A549 (cell line): ENCODE data around the gene MAPK6. TPM values are rescaled to one million over a fixed set of nuclear protein-coding genes. Genes with fewer than 3 reads are reported as not detected.

Experiments
- ATAC-seq, 2 experiments: fragments of 200-7000 bp in 1 of 2; fragments of >200 bp in 1 of 2; cut with Nextera tagmentation in 1 of 2; cut with Tn5 transposase in 1 of 2; 3 replicates each; pipeline versions ENCODE4 v1.8.0 to v1.9.1; 2018 to 2020; ENCODE audit warnings: mild to moderate bottlenecking in 1 of 2, moderate library complexity in 1 of 2
- CTCF ChIA-PET: fragments of 300-600 bp; sonication (Branson Sonifier 250); formaldehyde crosslinking; extraction: SDS; loops from one replicate; lab custom pipeline; 2021; ENCODE audit warnings: antibody characterized with exemption, inconsistent platforms; lab: Yijun Ruan, JAX
- POLR2A ChIA-PET: fragments of 350-600 bp; formaldehyde crosslinking; extraction: SDS; loops from one replicate; lab custom pipeline; 2021; ENCODE audit warnings: antibody characterized with exemption, inconsistent platforms; lab: Yijun Ruan, JAX
- DNase-seq, 2 experiments: peaks; one replicate each; pipeline versions ENCODE4 v3.0.0 to v3.0.0-alpha.2; 2011 to 2016; ENCODE audit warnings: low read depth in 1 of 2, low spot score in 1 of 2
- FAIRE-seq: peaks from 2 replicates; lab custom pipeline; 2011; peaks lifted over from hg19 to GRCh38; lab: Jason Lieb, UNC
- H3K27ac ChIP-seq, 2 experiments: fragments of >200 bp; sonication (Bioruptor Twin); formaldehyde crosslinking; 3 replicates each; pipeline ENCODE4 v1.5.1; 2016 to 2017
- H3K4me1 ChIP-seq: fragments of >200 bp; sonication (Bioruptor Twin); formaldehyde crosslinking; 3 replicates; pipeline ENCODE4 v1.6.1; 2016
- H3K4me2 ChIP-seq: fragments of >200 bp; sonication (Bioruptor Twin); formaldehyde crosslinking; 3 replicates; pipeline ENCODE4 v1.6.1; 2016
- H3K4me3 ChIP-seq: fragments of >200 bp; sonication (Bioruptor Twin); formaldehyde crosslinking; 3 replicates; pipeline ENCODE4 v1.5.1; 2016
- H3K9me3 ChIP-seq: fragments of >200 bp; sonication (Bioruptor Twin); formaldehyde crosslinking; 3 replicates; pipeline ENCODE4 v1.6.1; 2016
- BHLHE40 ChIP-seq: IDR thresholded peaks from 2 replicates; pipeline ENCODE4 v1.6.1; 2012; ENCODE audit warnings: low read depth, low read length, inconsistent platforms
- CBX2 ChIP-seq: fragments of 200-600 bp; sonication (generic); IDR thresholded peaks from 2 replicates; pipeline ENCODE4 v1.6.1; 2016; ENCODE audit warnings: low read depth, mild to moderate bottlenecking, borderline replicate concordance
- CHD4 ChIP-seq: fragments of 200-600 bp; sonication (generic); IDR thresholded peaks from 2 replicates; pipeline ENCODE4 v1.6.1; 2016; ENCODE audit warnings: antibody characterized with exemption, mild to moderate bottlenecking, borderline replicate concordance
- EHMT2 ChIP-seq: fragments of 200-600 bp; sonication (generic); IDR thresholded peaks from 2 replicates; pipeline ENCODE4 v1.6.1; 2016; ENCODE audit warnings: antibody characterized with exemption, low read depth, mild to moderate bottlenecking, moderate library complexity
- ELK1 ChIP-seq: fragments of 150-350 bp; IDR thresholded peaks from 2 replicates; pipeline ENCODE4 v1.6.1; 2014; ENCODE audit warnings: low read depth, mild to moderate bottlenecking, low read length
- ESRRA ChIP-seq: fragments of 150-350 bp; IDR thresholded peaks from 2 replicates; pipeline ENCODE4 v1.6.1; 2014; ENCODE audit warnings: mild to moderate bottlenecking, low read length, borderline replicate concordance
- FOSB ChIP-seq: fragments of 250-450 bp; sonication (Bioruptor Pico); IDR thresholded peaks from 2 replicates; pipeline ENCODE4 v1.5.0; 2020; ENCODE audit warnings: mild to moderate bottlenecking, moderate library complexity
- FOSL2 ChIP-seq, 2 experiments: fragments of 450-650 bp in 1 of 2; fragments of >200 bp in 1 of 2; sonication (Bioruptor Twin) in 1 of 2; formaldehyde crosslinking; IDR thresholded peaks; 2 replicates each; pipeline versions ENCODE4 v1.5.0 to v1.6.1; 2016 to 2020; ENCODE audit warnings: mild to moderate bottlenecking in 1 of 2, moderate library complexity in 1 of 2
- HES2 ChIP-seq: fragments of >200 bp; sonication (Bioruptor Twin); formaldehyde crosslinking; IDR thresholded peaks from 2 replicates; pipeline ENCODE4 v1.6.1; 2016
- HEYL ChIP-seq: fragments of 250-450 bp; sonication (Bioruptor Pico); IDR thresholded peaks from 2 replicates; pipeline ENCODE4 v1.8.0; 2021; ENCODE audit warnings: mild to moderate bottlenecking, moderate library complexity
- HMGXB4 ChIP-seq: fragments of 250-450 bp; sonication (Bioruptor Pico); IDR thresholded peaks from 2 replicates; pipeline ENCODE4 v1.5.0; 2021; ENCODE audit warnings: mild to moderate bottlenecking, moderate library complexity, borderline replicate concordance
- HOXB13 ChIP-seq: fragments of 250-450 bp; sonication (Bioruptor Pico); IDR thresholded peaks from 2 replicates; pipeline ENCODE4 v1.5.0; 2020; ENCODE audit warnings: low read depth, mild to moderate bottlenecking, moderate library complexity
- KDM5A ChIP-seq: fragments of 200-600 bp; sonication (generic); IDR thresholded peaks from 2 replicates; pipeline ENCODE4 v1.6.1; 2016; ENCODE audit warnings: antibody characterized with exemption, mild to moderate bottlenecking
- MAFK ChIP-seq: fragments of 450-650 bp; IDR thresholded peaks from 2 replicates; pipeline ENCODE4 v1.6.1; 2014; ENCODE audit not compliant: partially characterized antibody
- NFE2L2 ChIP-seq: fragments of 150-350 bp; conservative IDR thresholded peaks from 2 replicates; pipeline ENCODE4 v1.6.1; 2014; ENCODE audit warnings: low read length
- PHF8 ChIP-seq: fragments of 200-600 bp; sonication (generic); IDR thresholded peaks from 2 replicates; pipeline ENCODE4 v1.6.1; 2016; ENCODE audit warnings: low read depth, mild to moderate bottlenecking, antibody characterized with exemption, moderate library complexity, borderline replicate concordance
- POLR2A ChIP-seq: IDR thresholded peaks from 2 replicates; pipeline ENCODE4 v1.6.1; 2012; ENCODE audit warnings: mild to moderate bottlenecking, low read length
- RAD21 ChIP-seq, 2 experiments: fragments of >200 bp in 1 of 2; sonication (Bioruptor Twin) in 1 of 2; formaldehyde crosslinking in 1 of 2; IDR thresholded peaks in 1 of 2; conservative IDR thresholded peaks in 1 of 2; 2 replicates in 1 of 2; 3 replicates in 1 of 2; pipeline ENCODE4 v1.6.1; 2012 to 2018; ENCODE audit warnings: inconsistent platforms in 1 of 2
- RCOR1 ChIP-seq: fragments of 150-350 bp; IDR thresholded peaks from 2 replicates; pipeline ENCODE4 v1.6.1; 2014; ENCODE audit warnings: antibody characterized with exemption, low read length, low read depth
- REST ChIP-seq: fragments of 200-600 bp; sonication (generic); IDR thresholded peaks from 2 replicates; pipeline ENCODE4 v1.6.1; 2016; ENCODE audit warnings: antibody characterized with exemption, mild to moderate bottlenecking, moderate library complexity
- SREBF2 ChIP-seq: fragments of 450-650 bp; IDR thresholded peaks from 2 replicates; pipeline ENCODE4 v1.6.1; 2014; ENCODE audit warnings: mild to moderate bottlenecking, moderate library complexity
- ZFP36 ChIP-seq: fragments of 450-650 bp; IDR thresholded peaks from 2 replicates; pipeline ENCODE4 v1.6.1; 2014; ENCODE audit warnings: borderline replicate concordance; ENCODE audit not compliant: partially characterized antibody
- ZSCAN20 ChIP-seq: fragments of 250-450 bp; sonication (Bioruptor Pico); IDR thresholded peaks from 2 replicates; pipeline ENCODE4 v1.8.0; 2022; ENCODE audit warnings: mild to moderate bottlenecking, moderate library complexity
- WGBS: methylation state at CpG from one replicate; pipeline ENCODE4 v1.1.6; 2017; ENCODE audit errors: missing lambda C conversion rate; 5-methylcytosine and 5-hydroxymethylcytosine counted together
- polyA plus RNA-seq, 4 experiments: library from polyadenylated mRNA; depleted of rRNA in 3 of 4; stranded (reverse); fragments of >200 nt; fragmentation: RNase III in 1 of 4; extraction: RNeasy Plus Mini Kit Qiagen cat#74134 plus additional on column Dnase treatment in 1 of 4; gene quantifications; 2 replicates in 3 of 4; 3 replicates in 1 of 4; pipeline ENCODE4 v1.2.3, GENCODE V29; 2011 to 2017

Gene MAPK6
- polyA plus RNA-seq, 2 of the 4 experiments (the other 2 are of a cell fraction) = 49.1 to 126 TPM

GRCh38 chr15:52056496-52056895, 37.5 kb downstream of the MAPK6 start:
- 94% methylated on average over 3 of the region's 3 CpGs for WGBS
- H3K4me1 ChIP-seq = peaks cover 20% of the 10 kb centered on the region
- no peak for ATAC-seq
- FAIRE-seq = no peak
- no peak overlapping the region for H3K4me2 ChIP-seq
- TF ChIP-seq CHD4 = no peak
- no peak for TF ChIP-seq FOSB
- peak; percentile 19 for TF ChIP-seq MAFK
- TF ChIP-seq RCOR1 = no peak
- TF ChIP-seq ESRRA = no peak
- TF ChIP-seq SREBF2 = no peak
- TF ChIP-seq, all 56 proteins: peak for 1
- DNase-seq = no peak
- Histone ChIP-seq H3K9me3 (peaks cover 12% of the 10 kb centered on the region; the same call in 2 of the 3 replicates), H3K27ac (no peak overlapping the region), H3K4me3 (no peak overlapping the region)
- POLR2A ChIA-PET = no interaction called here
- CTCF ChIA-PET = interaction anchor here (0.6 kb wide), 1 partner anchor 21 kb away, joined by 3 read pairs; no protein-coding TSS in a partner anchor

GRCh38 chr15:52057996-52058395, 39.0 kb downstream of the MAPK6 start:
- ChIA-PET POLR2A (no interaction called here), CTCF (interaction anchor here (0.7 to 2.2 kb wide), 7 partner anchors 10 to 168 kb away, joined by 3 to 16 read pairs (median 3); no protein-coding TSS in a partner anchor)
- Histone ChIP-seq H3K4me2 (no peak overlapping the region), H3K4me1 (peaks cover 20% of the 10 kb centered on the region), H3K27ac (no peak overlapping the region), H3K9me3 (no peaks in the 10 kb centered on the region), H3K4me3 (no peak overlapping the region)
- ATAC-seq (no peak), DNase-seq (no peak), FAIRE-seq (no peak)
- TF ChIP-seq BHLHE40 (no peak), HEYL (CRISPR knock-in tag) (no peak), POLR2A (no peak)

GRCh38 chr15:52060501-52060900, 41.5 kb downstream of the MAPK6 start:
- POLR2A ChIA-PET = no interaction called here
- TF ChIP-seq KDM5A (no peak), EHMT2 (no peak), FOSL2 (IDR thresholded peaks at IDR 0.05) (no peak), FOSL2 (CRISPR knock-in tag; IDR thresholded peaks at IDR 0.05) (no peak), NFE2L2 (no peak), ZFP36 (no peak), HOXB13 (no peak), HES2 (no peak), ZSCAN20 (CRISPR knock-in tag) (no peak), SREBF2 (no peak), MAFK (no peak), ELK1 (no peak), RAD21 (conservative IDR thresholded peaks at IDR 0.05 in 1 of 2, IDR thresholded peaks at IDR 0.05 in 1 of 2) (no peak), CBX2 (no peak), PHF8 (no peak), HMGXB4 (no peak), REST (no peak)
- Histone ChIP-seq H3K4me1 (peaks cover under 1% of the 10 kb centered on the region; the same call in 1 of the 3 replicates), H3K27ac (no peak overlapping the region), H3K4me3 (no peak overlapping the region), H3K4me2 (no peak overlapping the region), H3K9me3 (no peaks in the 10 kb centered on the region)
- ATAC-seq (peak; percentile 6 to 30; a peak in 1 of 6 replicates), DNase-seq (no peak), FAIRE-seq (no peak)
- CTCF ChIA-PET = interaction anchor here (0.5 to 2.7 kb wide), 5 partner anchors 15 to 23 kb away, joined by 3 to 14 read pairs (median 3); no protein-coding TSS in a partner anchor
- WGBS = 89% methylated on average over 1 of the region's 1 CpG
